Colonic mucosa (tissue), 4 donors: ENCODE measurements around the gene SLC35E4. TPM values are rescaled to one million over a fixed set of nuclear protein-coding genes. Genes with fewer than 3 reads are reported as not detected.

Experiments
- DNase-seq: peaks from one replicate; pipeline ENCODE4 v3.0.0-alpha.2; 2020
- H3K27ac ChIP-seq: fragments of 200-600 bp; one replicate; pipeline ENCODE4 v1.8.0; 2021
- H3K27me3 ChIP-seq: fragments of 200-600 bp; one replicate; pipeline ENCODE4 v1.8.0; 2021
- H3K36me3 ChIP-seq: fragments of 200-600 bp; one replicate; pipeline ENCODE4 v1.8.0; 2021
- H3K4me1 ChIP-seq: fragments of 200-600 bp; one replicate; pipeline ENCODE4 v1.8.0; 2021; ENCODE audit warnings: mild to moderate bottlenecking
- H3K4me3 ChIP-seq: fragments of 200-600 bp; one replicate; pipeline ENCODE4 v1.8.0; 2021
- H3K9ac ChIP-seq, 2 donors: one replicate each; pipeline ENCODE4 v1.7.0; 2013; ENCODE audit warnings: control low read depth in 2 of 2, low read depth in 2 of 2, low read length in 2 of 2
- H3K9me3 ChIP-seq: fragments of 200-600 bp; one replicate; pipeline ENCODE4 v1.8.0; 2021
- intact Hi-C: fragments of 100-400 bp; cut with DNase I; formaldehyde crosslinking; loops from one replicate; pipeline ENCODE4 v1.14.1; 2022
- total RNA-seq, 2 donors: library from RNA; stranded (reverse); fragmentation: NEBNext Ultra II Directional in 1 of 2; extraction: Animal tissue kit (Norgen Biotek cat#: 25700) in 1 of 2; gene quantifications; one replicate each; pipeline ENCODE4 v1.2.1, GENCODE V29; 2021
- TF ChIP-seq, protein P1 (sequence below): fragments of 200-600 bp; IDR thresholded peaks from one replicate; pipeline ENCODE4 v1.8.0; 2022; ENCODE audit warnings: antibody characterized with exemption, mild to moderate bottlenecking
- donor health status: healthy.
- donor health status: DM: no; HTN: no; CAD: no.
- donor health status: DM: no; HTN: no; CAD: no.

The SLC35E4 gene
- total RNA-seq, 2 donors from 2014 or later: 5.7 to 7.0 TPM

GRCh38 chr22:30596199-30596598 is 39.4 kb upstream of the SLC35E4 start:
- TF ChIP-seq, protein P1, sequence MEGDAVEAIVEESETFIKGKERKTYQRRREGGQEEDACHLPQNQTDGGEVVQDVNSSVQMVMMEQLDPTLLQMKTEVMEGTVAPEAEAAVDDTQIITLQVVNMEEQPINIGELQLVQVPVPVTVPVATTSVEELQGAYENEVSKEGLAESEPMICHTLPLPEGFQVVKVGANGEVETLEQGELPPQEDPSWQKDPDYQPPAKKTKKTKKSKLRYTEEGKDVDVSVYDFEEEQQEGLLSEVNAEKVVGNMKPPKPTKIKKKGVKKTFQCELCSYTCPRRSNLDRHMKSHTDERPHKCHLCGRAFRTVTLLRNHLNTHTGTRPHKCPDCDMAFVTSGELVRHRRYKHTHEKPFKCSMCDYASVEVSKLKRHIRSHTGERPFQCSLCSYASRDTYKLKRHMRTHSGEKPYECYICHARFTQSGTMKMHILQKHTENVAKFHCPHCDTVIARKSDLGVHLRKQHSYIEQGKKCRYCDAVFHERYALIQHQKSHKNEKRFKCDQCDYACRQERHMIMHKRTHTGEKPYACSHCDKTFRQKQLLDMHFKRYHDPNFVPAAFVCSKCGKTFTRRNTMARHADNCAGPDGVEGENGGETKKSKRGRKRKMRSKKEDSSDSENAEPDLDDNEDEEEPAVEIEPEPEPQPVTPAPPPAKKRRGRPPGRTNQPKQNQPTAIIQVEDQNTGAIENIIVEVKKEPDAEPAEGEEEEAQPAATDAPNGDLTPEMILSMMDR: no peak
- no peaks in the 10 kb centered on the region for H3K9me3 ChIP-seq
- no peaks in the 10 kb centered on the region for H3K4me1 ChIP-seq
- H3K27me3 ChIP-seq: no peaks in the 10 kb centered on the region
- no peaks in the 10 kb centered on the region for H3K36me3 ChIP-seq
- intact Hi-C loops: no loop called here
- DNase-seq: no peak
- no peak overlapping the region for H3K27ac ChIP-seq
- no peak overlapping the region for H3K4me3 ChIP-seq
- no peak overlapping the region for H3K9ac ChIP-seq

DNA sequence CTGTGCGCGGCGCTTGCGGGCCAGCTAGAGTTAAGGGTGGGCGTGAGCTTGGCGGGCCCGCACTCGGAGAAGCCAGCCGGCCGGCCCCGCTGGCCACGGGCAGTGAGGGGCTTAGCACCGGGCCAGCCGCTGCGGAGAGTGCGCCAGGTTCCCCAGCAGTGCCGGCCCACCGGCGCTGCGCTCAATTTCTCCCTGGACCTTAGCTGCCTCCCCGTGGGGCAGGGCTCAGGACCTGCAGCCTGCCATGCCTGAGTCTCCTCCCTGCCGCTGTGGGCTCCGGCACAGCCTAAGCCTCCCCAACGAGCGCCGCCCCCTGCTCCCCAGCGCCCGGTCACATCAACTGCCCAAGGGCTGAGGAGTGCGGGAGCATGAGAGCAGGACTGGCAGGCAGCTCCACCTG is 38.7 kb upstream of the SLC35E4 start:
- Histone ChIP-seq H3K9me3 (no peaks in the 10 kb centered on the region), H3K27ac (no peak overlapping the region), H3K4me1 (no peaks in the 10 kb centered on the region), H3K9ac (no peak overlapping the region), H3K27me3 (no peaks in the 10 kb centered on the region), H3K4me3 (no peak overlapping the region), H3K36me3 (no peaks in the 10 kb centered on the region)
- TF ChIP-seq, protein P1: no peak
- intact Hi-C loops: no loop called here
- DNase-seq: no peak

- TF ChIP-seq, protein P1: no peak
- Histone ChIP-seq H3K4me3 (no peak overlapping the region), H3K36me3 (no peaks in the 10 kb centered on the region), H3K4me1 (peaks cover 4% of the 10 kb centered on the region), H3K9me3 (no peaks in the 10 kb centered on the region), H3K9ac (no peak overlapping the region), H3K27ac (no peak overlapping the region), H3K27me3 (no peaks in the 10 kb centered on the region)
- intact Hi-C loops: no loop called here
- no peak for DNase-seq
Measured at GRCh38 chr22:30598986-30599385, 36.6 kb upstream of the SLC35E4 start.

DNA sequence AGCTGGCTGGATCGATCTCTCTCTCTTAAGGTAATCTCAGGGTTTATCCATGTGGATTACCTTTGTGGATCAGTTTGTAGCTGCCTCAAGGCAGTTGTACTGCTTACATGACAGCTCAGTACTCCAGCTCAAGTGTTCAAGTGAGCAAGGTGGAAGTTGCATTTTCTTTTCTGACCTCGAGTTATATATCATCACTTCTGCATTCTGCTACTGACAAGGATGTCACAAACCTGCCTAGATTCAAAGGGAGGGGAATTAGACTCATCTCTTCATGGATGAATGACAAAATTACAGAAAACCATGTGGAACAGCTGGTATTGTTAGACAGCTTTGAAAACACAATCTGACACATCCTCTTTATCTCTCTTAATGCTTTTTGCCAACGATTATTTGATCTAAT is 34.7 kb upstream of the SLC35E4 start:
- intact Hi-C loops: loop anchor here (10.0 kb wide), 1 partner anchor 156 kb away; no protein-coding TSS in a partner anchor
- no peaks in the 10 kb centered on the region for H3K27me3 ChIP-seq

DNA sequence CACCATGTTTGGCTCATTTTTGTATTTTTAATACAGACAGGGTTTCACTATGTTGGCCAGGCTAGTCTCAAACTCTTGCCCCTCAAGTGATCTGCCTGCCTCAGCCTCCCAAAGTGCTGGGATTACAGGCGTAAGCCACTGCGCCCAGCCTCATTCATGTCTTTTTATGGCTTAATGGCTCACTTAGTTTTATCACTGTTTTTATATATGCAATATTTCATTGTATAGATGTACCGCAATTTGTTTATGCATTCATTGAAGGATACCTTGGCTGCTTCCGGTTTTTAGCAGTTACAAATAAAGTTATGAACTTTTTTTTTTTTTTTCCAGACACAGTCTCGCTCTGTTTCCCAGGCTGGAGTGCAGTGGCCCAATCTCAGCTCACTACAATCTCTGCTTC is 34.1 kb upstream of the SLC35E4 start:
- Histone ChIP-seq H3K27me3 (no peaks in the 10 kb centered on the region), H3K36me3 (no peaks in the 10 kb centered on the region), H3K9ac (no peak overlapping the region), H3K27ac (no peak overlapping the region), H3K4me3 (no peak overlapping the region), H3K9me3 (no peaks in the 10 kb centered on the region), H3K4me1 (peaks cover 5% of the 10 kb centered on the region)
- TF ChIP-seq, protein P1: no peak
- DNase-seq: no peak
- intact Hi-C loops: loop anchor here (10.0 kb wide), 1 partner anchor 157 kb away; no protein-coding TSS in a partner anchor

More for the DNA sequence above, 34.7 kb upstream of the SLC35E4 start:
- Histone ChIP-seq H3K36me3 (no peaks in the 10 kb centered on the region), H3K9me3 (no peaks in the 10 kb centered on the region), H3K4me1 (peaks cover 5% of the 10 kb centered on the region), H3K27ac (no peak overlapping the region), H3K4me3 (no peak overlapping the region), H3K9ac (no peak overlapping the region)
- DNase-seq: no peak
- TF ChIP-seq, protein P1: no peak
